Hepatocyte (in vitro differentiated cells): ENCODE measurements around the gene GLIS2. TPM values are rescaled to one million over a fixed set of nuclear protein-coding genes. Genes with fewer than 3 reads are reported as not detected.

ENCODE experiments used
- DNase-seq: peaks from one replicate; pipeline ENCODE4 v3.0.0-alpha.2; 2016; ENCODE audit warnings: low spot score
- H2AFZ ChIP-seq: fragments of 200-600 bp; sonication (generic); 2 replicates; pipeline ENCODE4 v1.6.0; 2016; ENCODE audit warnings: antibody characterized with exemption, mild to moderate bottlenecking
- H3K27ac ChIP-seq: fragments of 200-600 bp; sonication (generic); 2 replicates; pipeline ENCODE4 v1.5.1; 2016; ENCODE audit warnings: mild to moderate bottlenecking
- H3K27me3 ChIP-seq: fragments of 200-600 bp; sonication (generic); 2 replicates; pipeline ENCODE4 v1.6.1; 2016
- H3K36me3 ChIP-seq: fragments of 200-600 bp; sonication (generic); replicated peaks from 2 replicates; pipeline ENCODE4 v1.5.1; 2016; ENCODE audit warnings: low read depth; ENCODE audit not compliant: insufficient read depth
- H3K4me1 ChIP-seq: fragments of 200-600 bp; sonication (generic); 2 replicates; pipeline ENCODE4 v1.5.1; 2016; ENCODE audit warnings: mild to moderate bottlenecking, moderate library complexity; ENCODE audit not compliant: insufficient read depth
- H3K4me2 ChIP-seq: fragments of 200-600 bp; sonication (generic); 2 replicates; pipeline ENCODE4 v1.6.0; 2016
- H3K4me3 ChIP-seq: fragments of 200-600 bp; sonication (generic); 2 replicates; pipeline ENCODE4 v1.5.1; 2016; ENCODE audit warnings: mild to moderate bottlenecking
- H3K79me2 ChIP-seq: fragments of 200-600 bp; sonication (generic); 2 replicates; pipeline ENCODE4 v1.6.0; 2017; ENCODE audit warnings: mild to moderate bottlenecking
- H3K9me2 ChIP-seq: fragments of 200-600 bp; sonication (generic); replicated peaks from 2 replicates; pipeline ENCODE4 v1.6.0; 2017; ENCODE audit warnings: mild to moderate bottlenecking; ENCODE audit not compliant: insufficient read depth
- H3K9me3 ChIP-seq: fragments of 200-600 bp; sonication (generic); 2 replicates; pipeline ENCODE4 v1.5.1; 2016; ENCODE audit warnings: low read depth, mild to moderate bottlenecking
- H4K20me1 ChIP-seq: fragments of 200-600 bp; sonication (generic); 2 replicates; pipeline ENCODE4 v1.6.0; 2016; ENCODE audit warnings: mild to moderate bottlenecking; ENCODE audit not compliant: insufficient read depth, poor library complexity, severe bottlenecking
- EZH2 ChIP-seq: fragments of 200-600 bp; sonication (generic); IDR thresholded peaks from 2 replicates; pipeline ENCODE4 v1.6.1; 2016; ENCODE audit warnings: antibody characterized with exemption, mild to moderate bottlenecking, borderline replicate concordance
- EZH2phosphoT487 ChIP-seq: fragments of 200-600 bp; sonication (generic); IDR thresholded peaks from one replicate; pipeline ENCODE4 v1.6.1; 2018; ENCODE audit warnings: antibody characterized with exemption, mild to moderate bottlenecking, low read depth, moderate library complexity; ENCODE audit not compliant: unreplicated experiment, severe bottlenecking
- WGBS: methylation state at CpG from one replicate; pipeline ENCODE4 v1.1.6; 2016; ENCODE audit warnings: low lambda C conversion rate; ENCODE audit errors: missing lambda C conversion rate; 5-methylcytosine and 5-hydroxymethylcytosine counted together
- polyA plus RNA-seq: library from polyadenylated mRNA; unstranded; fragments of >200 nt; fragmentation: Nextera tagmentation; extraction: Ambion mirVana; gene quantifications from 2 replicates; pipeline ENCODE4 v1.2.1, GENCODE V29; 2016
- total RNA-seq: library from RNA; depleted of rRNA; stranded (reverse); fragments of >200 nt; gene quantifications from 2 replicates; pipeline ENCODE4 v1.2.3, GENCODE V29; 2014
- TF ChIP-seq, protein P1 (sequence below): fragments of 200-600 bp; sonication (generic); IDR thresholded peaks from 2 replicates; pipeline ENCODE4 v1.5.1; 2016; ENCODE audit warnings: antibody characterized with exemption, mild to moderate bottlenecking; ENCODE audit not compliant: poor library complexity

Gene GLIS2
- total and polyA plus RNA-seq, 2 experiments from 2014 or later: 3.6 to 11.3 TPM

DNA sequence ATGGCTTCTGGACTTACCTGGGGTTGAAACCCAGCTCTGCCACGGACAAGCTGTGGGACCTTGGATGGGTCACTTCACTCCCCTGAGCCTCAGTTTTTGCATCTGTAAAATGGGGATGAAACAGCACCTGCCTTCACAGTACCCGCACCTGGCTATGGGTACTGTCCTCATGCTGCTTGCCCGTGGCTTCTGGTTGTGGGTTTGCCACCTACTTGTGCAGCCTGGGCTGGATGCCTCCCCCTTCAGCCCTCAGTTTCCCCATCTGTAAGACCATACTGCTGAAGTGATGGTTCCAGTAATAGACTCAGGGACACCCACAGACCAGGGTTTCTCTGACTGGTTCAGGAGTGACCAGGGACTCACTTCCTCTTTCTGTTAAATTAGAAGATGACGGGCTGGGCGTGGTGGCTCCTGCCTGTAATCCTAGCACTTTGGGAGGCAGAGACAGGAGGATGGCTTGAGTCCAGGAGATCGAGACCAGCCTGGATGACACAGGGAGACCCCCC lies 9.4 kb downstream of the GLIS2 start:
- Histone ChIP-seq H3K36me3 (no peaks in the 10 kb centered on the region), H3K4me3 (no peak overlapping the region), H3K4me1 (peaks cover 61% of the 10 kb centered on the region), H2AFZ (no peak overlapping the region), H3K4me2 (peak overlapping the region; percentile 77), H3K27ac (peak overlapping the region; percentile 97), H3K9me3 (no peaks in the 10 kb centered on the region), H3K27me3 (no peaks in the 10 kb centered on the region), H3K79me2 (peaks cover 98% of the 10 kb centered on the region), H3K9me2 (no peaks in the 10 kb centered on the region), H4K20me1 (peaks cover 66% of the 10 kb centered on the region)
- TF ChIP-seq EZH2 (no peak), EZH2phosphoT487 (no peak)
- DNase-seq: no peak
- WGBS: 97% methylated on average over 6 of the region's 6 CpGs

DNA sequence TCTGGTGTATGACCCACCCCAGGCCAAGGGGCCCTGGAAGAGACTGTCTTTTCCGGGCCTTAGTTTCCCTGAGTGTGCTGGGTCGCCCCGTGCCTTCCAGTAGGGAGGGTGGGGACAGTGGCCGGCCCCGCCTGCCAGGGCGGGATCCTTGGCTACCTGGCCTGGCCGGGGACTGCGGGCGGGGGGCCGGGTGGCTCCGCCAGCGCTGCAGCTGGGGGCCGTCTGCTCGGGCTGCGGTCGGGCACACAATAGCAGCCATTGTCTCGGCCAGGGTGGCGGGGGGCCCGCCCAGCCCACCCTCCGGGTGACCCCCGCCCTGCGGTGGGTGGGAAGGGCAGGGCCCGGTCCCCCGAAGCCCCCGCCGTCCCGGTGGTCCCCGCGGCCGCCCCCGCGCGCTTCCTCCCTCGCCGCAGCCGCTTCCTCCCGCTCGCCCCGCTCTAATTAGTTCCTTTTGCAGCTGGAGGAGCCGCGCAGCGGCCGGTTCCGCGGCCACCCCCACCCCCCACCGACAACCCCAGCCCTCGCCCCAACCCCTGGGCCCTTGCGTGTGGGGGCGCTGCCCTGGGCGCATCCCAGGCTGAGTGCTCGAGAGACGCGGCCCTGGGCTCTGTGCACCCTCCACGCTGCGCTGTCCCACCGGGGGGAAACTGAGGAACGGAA lies 11.6 kb downstream of the GLIS2 start:
- Histone ChIP-seq H4K20me1 (peaks cover 68% of the 10 kb centered on the region), H3K4me2 (peak overlapping the region; percentile 95), H2AFZ (peak overlapping the region; percentile 12), H3K4me1 (peaks cover 51% of the 10 kb centered on the region), H3K9me2 (no peaks in the 10 kb centered on the region), H3K27me3 (no peaks in the 10 kb centered on the region), H3K27ac (peak overlapping the region; percentile 89), H3K4me3 (peak overlapping the region; percentile 45), H3K79me2 (peaks cover 98% of the 10 kb centered on the region), H3K36me3 (no peaks in the 10 kb centered on the region), H3K9me3 (no peaks in the 10 kb centered on the region)
- TF ChIP-seq EZH2: no peak
- no peak for TF ChIP-seq EZH2phosphoT487
- TF ChIP-seq, protein P1, sequence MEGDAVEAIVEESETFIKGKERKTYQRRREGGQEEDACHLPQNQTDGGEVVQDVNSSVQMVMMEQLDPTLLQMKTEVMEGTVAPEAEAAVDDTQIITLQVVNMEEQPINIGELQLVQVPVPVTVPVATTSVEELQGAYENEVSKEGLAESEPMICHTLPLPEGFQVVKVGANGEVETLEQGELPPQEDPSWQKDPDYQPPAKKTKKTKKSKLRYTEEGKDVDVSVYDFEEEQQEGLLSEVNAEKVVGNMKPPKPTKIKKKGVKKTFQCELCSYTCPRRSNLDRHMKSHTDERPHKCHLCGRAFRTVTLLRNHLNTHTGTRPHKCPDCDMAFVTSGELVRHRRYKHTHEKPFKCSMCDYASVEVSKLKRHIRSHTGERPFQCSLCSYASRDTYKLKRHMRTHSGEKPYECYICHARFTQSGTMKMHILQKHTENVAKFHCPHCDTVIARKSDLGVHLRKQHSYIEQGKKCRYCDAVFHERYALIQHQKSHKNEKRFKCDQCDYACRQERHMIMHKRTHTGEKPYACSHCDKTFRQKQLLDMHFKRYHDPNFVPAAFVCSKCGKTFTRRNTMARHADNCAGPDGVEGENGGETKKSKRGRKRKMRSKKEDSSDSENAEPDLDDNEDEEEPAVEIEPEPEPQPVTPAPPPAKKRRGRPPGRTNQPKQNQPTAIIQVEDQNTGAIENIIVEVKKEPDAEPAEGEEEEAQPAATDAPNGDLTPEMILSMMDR: no peak
- WGBS: 15% methylated on average over 12 of the region's 57 CpGs
- no peak for DNase-seq

DNA sequence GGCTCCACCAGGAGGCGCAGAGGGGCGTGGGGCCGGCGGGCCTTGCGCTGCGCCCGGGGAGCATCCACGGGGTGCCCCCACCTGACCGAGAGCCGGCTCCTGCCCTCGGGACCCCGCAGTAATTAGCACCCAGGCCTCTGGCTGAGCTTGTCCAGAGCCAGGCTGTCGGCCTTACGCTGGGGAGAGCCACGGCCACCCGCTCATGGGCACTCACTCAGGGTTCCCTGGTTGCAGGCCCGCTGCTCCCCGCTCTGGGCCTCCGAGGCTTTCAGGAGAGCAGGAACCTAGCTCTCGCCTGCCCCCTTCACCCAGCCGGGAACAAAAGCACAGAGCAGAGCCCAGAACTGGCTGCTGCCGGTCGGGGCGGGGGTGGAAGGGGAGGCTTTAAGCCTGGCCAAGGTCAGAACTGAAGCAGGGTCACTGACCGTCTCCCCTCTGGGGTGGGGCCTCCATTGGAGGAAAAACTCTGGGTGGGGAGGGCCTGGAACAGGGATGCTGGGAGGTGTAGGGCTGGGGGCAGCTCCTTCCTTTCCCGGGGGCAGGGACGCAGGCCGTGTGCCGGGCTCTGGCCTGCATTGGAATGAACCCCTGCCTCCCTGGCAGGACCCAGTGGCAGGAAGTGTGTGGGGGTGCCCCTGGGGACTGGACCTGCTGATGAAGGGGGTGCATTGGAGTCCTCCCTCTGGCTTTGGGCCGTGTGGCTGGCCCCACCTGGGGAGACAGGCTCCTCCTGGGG lies 12.3 kb downstream of the GLIS2 start:
- WGBS: 3% methylated on average over 14 of the region's 30 CpGs
- H3K27me3 ChIP-seq: no peaks in the 10 kb centered on the region
- no peaks in the 10 kb centered on the region for H3K36me3 ChIP-seq
- peak overlapping the region; percentile 95 for H3K4me2 ChIP-seq
- peak; percentile 93 for DNase-seq
- TF ChIP-seq EZH2 (no peak), EZH2phosphoT487 (no peak)
- TF ChIP-seq, protein P1: peak; percentile 72
- H3K9me3 ChIP-seq: no peaks in the 10 kb centered on the region
- H4K20me1 ChIP-seq: peaks cover 66% of the 10 kb centered on the region
- peak overlapping the region; percentile 12 for H2AFZ ChIP-seq
- peaks cover 45% of the 10 kb centered on the region for H3K4me1 ChIP-seq
- peaks cover 98% of the 10 kb centered on the region for H3K79me2 ChIP-seq
- H3K4me3 ChIP-seq: peak overlapping the region; percentile 45
- H3K9me2 ChIP-seq: no peaks in the 10 kb centered on the region
- H3K27ac ChIP-seq: peak overlapping the region; percentile 89
